HG02970 (cell line): ENCODE results near the gene SMARCC2.
"Not testable (repeated sequence)": the region's sequence is repeated elsewhere in the genome, so short reads cannot be mapped to it uniquely, and the experiment has no call there.

Experiments
- ATAC-seq: cut with Tn5 transposase; IDR thresholded peaks from one replicate; pipeline ENCODE4 v1.9.1; 2021; ENCODE audit warnings: mild to moderate bottlenecking, moderate library complexity, moderate number of reproducible peaks; ENCODE audit not compliant: unreplicated experiment, low FRiP score

The SMARCC2 gene

DNA sequence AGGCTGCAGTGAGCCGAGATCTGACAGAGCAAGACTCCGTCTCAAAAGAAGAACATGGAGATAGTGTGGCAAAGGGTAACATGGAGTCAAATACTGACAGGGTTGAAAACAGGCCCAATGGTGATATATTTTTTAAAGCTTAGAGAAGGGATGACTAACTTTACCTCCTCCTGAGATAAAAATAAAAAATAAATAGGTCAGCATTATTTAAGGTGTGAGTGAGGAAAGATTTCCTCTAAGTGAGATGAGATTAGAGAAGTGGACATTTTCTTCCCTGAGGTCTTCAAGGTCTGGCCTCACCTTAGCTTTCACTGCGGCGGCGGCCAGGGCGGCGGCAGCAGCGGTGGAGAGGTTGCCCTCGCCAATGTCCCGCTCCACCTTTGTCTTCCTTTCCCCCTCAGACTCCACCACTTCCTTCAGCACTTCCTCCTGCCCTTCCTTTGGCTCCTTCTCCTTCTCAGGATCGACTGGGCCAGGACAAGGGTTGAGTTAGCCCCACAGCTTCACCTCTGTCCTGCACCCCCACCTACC, 20.0 kb downstream of the SMARCC2 start:
- ATAC-seq: no peak

DNA sequence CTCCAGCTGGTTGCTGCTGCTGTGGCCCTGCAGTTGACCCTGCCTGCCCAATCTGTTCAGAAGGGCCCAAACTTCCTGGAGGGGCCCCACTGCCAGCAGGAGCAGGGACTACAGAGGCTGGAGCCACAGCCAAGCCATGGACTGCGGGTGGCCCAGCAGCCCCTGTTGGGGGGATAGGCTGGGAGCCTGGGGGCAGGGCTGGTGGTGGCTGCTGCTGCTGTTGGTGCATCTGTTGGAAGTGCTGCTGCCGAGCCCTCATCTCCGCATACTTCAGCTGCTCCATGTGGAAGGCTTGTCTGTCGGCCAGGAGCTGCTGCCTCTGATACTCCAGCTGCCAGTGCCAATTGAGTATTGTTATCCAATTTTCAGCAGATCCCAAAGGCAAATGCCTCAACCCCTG, 23.9 kb downstream of the SMARCC2 start:
- no peak for ATAC-seq

DNA sequence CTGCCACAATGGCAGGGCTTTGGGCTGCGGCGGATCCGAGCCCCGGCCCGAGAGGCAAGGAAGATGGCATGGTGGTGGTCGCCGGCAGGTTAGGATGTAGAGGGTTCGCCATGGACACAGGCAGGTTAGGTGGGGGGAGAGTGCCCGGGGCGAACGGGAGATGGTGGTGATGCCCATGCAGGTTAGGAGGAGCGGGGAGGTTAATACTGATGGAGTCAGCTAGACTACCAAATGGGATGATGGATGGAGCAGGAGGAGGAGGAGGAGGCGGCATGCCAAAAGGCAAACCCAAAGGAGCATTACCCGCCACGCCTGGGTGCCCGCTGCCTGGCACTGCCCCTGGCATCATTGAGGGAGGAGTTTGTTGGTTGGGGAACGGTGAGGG, 24.9 kb downstream of the SMARCC2 start:
- ATAC-seq: no peak

DNA sequence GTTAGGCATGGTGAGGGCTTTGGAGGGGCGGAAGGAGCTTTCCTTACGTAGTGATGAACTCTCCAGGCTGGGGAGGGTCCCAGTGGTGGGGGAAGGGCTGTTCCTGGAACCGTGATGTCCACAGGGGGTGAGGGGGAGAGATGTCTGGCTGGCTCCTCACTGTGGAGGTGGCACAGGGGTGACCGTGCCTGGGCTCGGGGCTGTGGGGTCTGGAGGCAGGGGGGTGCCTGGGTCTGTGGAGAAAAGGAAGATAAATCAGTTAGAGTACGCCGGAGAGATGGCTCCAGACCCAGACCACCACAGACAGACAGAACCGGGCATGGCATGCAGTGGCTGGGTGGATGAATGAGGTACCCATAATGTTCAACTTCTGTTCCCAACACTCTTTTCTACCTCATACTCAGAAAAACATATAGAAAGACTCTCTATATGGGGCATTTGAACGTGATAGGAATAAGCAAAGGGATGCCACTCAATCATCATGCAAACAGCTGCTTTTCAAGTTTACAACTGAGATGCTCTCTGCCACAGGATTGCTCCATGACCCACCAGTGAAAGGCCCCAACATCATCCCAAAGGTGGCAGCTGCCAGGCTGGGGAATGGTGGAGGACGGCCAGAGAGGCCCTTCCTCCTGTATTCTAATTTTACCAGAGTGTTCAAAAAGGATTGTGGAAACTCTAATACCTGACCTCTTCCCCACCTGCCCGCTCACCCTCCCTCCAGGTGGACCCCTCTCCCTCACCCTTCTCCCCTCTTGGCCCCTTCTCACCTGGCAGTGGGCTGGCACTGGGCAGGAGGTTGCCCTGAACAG, 25.5 kb downstream of the SMARCC2 start:
- no peak for ATAC-seq

DNA sequence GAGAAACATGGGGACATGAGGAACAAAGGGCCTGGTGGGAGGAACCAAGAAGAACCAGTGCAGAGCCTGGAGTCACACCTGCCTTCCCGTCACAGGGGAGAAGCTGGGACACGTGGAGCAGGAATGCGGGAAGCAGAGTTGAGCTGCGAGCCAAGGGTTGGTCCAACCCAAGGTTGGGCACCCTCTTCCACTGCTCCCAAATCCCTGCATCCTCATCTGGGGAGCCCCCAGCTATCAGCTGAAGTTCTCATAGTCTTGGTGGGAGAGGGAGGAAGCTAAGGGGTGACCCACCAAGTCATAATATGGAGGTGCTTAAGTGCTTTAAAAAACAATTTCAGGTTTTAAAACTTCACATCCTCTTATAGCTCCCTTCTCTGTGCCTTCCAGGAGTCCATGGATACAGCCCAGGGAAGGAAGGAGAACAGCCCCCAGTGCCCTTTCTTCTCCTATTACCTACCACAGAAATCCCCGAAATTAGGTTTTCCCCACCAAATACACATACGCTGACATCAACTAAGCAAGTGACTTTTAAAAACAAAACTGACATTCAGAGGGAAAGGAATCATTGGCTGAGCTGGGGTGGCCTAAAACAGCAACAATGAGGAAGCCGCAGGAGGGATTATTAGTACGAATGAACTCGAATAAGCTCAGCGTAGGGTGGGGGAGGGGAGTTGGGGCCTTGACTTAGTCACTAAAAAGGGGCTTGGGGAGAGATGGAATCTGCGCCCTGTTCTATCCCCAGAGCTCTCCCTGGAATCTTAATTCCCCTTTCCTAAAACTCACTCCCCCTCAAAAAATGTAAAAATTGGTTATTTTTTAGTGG, 26.6 kb downstream of the SMARCC2 start:
- ATAC-seq: no peak

DNA sequence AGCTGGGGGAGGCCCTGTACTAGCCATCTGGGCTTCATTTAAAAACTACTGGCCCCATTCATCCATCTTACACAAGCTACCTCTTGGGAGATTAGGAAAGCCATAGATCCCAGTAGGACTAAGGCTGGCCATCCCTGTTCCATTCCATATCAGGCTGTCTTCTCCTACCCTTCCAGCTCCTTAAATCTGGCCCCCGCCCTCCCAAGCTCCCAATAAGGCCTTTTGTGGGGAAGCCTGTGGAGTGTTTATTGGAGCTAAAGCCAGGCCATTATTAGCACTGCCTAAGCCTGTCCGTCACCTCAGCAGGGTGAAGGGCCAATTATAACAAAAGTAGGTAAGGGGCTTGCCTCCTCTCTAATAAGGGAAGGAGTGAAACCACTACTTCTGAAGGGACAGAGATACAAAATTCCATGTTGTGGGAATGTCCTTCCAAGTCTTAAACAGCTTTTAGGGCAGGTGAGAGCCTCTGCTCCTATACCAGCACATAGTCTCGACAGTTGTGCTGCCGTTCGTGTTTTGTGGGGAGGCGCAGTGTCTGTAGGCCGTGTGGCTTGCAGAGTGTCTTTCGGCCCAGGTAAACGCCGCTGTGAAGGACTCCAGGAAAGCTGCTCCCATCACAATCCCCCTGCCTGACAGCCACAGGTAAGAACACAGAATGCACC, 27.5 kb downstream of the SMARCC2 start:
- ATAC-seq: no peak

DNA sequence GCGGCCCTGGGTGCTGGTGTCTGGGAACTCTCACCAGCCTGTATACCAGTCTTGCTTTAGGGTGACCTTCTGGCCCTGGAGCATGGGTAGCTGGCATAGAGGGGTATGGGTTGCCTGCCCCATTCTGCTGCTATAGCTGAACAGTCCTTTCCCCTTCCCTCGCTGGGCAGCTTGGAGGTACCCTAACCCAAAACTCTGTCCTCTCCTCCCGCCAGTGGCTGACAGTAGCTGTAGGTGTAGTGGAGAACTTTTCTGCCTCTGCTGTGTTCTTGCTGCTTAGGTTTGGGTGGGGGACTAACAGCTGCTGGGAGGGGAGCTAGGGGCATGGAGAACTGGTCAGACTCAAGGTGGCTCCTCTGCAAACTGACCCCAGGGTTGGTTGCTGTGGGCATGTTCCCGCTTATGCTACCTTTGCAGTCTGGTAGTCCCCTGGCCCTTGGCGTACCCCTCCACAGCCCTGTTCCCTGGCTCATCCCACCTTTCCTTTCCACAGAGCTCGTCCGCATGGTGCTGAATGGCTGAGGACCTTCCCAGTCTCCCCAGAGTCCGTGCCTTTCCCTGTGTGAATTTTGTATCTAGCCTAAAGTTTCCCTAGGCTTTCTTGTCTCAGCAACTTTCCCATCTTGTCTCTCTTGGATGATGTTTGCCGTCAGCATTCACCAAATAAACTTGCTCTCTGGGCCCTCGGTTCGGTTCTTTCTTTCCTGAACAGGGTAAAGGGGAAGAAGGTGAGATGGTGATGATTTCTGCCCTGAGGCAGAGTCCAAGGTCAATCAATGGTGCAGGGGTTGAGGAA, 28.2 kb downstream of the SMARCC2 start:
- ATAC-seq: no peak

DNA sequence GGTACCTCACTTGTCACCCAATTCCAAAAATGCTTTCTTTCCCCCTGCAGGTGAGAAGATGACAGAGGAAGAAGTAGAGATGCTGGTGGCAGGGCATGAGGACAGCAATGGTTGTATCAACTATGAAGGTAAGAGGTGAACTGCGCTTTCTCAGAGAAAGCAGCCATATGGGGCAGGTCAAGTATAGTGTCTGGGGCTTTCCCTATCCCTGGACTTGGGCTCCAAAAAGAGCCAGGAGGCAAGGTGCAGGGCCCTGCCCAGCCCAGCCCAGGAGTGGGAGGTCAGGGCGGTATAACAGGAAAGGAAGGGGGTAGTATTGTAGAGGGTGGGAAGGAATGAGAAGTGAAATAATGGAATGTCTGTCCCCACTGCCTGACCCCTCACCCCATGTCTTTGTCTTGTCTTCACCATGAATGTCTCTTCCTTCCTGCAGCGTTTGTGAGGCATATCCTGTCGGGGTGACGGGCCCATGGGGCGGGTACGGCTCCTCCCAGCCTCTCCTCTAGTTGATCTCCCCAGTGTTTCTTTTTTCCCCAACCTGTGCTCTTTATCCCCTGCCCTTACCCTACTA, 29.0 kb downstream of the SMARCC2 start:
- ATAC-seq: no peak

DNA sequence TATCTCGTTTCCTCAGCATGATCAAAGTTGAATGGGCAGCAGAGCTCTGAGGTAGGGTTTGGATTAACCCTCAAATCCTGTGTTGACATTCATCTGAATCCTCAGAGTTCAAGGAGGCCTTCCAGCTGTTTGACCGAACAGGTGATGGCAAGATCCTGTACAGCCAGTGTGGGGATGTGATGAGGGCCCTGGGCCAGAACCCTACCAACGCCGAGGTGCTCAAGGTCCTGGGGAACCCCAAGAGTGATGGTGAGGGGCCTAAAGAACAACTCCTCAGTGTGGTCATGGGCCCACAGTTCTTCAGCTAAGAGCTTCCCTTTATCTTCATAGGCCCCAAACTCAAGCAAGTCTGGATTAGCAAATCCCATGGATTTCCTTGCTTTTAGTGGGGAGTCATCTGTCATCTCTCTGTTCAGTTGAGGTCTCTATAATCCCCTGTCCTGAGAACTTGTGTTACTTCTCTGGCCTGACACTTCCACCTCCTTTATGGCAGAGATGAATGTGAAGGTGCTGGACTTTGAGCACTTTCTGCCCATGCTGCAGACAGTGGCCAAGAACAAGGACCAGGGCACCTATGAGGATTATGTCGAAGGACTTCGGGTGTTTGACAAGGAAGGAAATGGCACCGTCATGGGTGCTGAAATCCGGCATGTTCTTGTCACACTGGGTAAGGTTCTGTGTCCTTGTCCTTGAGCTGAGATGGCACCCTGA, 29.6 kb downstream of the SMARCC2 start:
- no peak for ATAC-seq

DNA sequence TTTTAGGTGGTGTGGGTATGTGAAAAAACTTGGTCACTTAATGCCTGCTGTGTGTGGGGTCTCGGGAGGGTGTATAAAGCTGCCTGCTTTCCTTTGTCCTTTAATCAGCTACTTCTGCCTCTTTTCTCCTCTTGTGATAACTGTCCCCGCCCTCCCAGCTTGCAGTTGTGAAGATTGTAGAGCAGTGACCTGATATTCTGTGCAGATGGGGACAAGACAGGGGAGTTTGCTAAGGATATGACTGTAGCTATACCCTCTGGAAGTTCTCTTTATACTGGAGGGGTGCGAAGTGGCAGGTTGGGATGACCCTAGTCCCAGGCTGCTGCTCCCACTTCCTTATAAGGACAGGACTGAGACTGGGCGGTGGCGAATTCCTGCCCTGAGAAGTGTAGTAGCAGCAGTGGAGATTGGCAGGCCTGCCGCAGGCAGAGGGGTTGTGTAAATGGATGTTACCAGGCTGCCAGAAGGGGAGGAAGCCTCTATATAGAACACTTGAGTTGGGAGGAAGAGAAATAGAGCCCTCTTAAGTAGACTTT, 30.3 kb downstream of the SMARCC2 start:
- no peak for ATAC-seq

DNA sequence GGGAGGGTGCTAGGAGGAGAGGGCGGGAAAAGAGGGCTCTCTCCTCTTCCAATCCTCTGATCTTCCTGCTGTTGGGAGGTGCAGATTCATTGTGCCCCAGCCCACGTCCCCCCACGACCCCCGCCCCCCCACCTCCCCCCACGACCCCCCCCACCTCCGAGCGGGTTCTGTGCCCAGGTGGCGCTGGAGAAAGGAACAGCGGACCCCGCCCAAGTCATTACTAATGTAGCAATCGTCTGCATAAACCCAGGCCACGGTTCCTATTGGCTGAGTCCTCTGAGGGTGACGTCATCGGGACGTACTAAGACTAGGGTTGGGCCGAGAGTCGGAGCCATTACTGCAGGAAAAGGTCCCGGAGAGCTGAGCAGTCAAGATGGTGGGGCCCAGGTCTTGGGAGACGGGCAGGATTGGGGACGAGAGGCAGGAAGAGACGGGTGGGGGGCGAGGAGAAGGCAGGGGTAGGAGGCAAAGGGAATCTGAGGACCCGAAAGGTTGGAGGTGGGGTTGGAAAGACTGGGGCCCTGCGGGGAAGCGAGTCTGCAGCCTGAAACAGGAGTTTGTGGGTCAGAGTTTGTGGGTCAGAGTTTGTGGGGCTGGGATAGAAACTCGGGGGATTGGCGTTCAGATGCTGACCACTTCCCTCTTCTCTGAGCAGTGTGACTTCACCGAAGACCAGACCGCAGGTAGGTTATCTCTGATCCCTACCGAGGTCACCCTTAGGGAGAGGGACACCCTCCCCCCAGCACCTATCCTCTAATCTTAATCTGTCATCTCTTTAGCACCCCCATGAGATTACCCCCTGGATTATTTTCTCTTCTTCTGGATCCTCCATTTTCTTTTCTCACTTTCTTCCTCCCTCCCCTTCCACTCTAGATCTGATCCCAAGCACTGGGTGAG, 31.0 kb downstream of the SMARCC2 start, which contains the start of gene MYL6:
Gene MYL6, plus strand, starts transcription at position 331 of the 897 bp plus-strand sequence. Its CDS starts 43 bp downstream, at position 374.
- peak; percentile 77 for ATAC-seq

DNA sequence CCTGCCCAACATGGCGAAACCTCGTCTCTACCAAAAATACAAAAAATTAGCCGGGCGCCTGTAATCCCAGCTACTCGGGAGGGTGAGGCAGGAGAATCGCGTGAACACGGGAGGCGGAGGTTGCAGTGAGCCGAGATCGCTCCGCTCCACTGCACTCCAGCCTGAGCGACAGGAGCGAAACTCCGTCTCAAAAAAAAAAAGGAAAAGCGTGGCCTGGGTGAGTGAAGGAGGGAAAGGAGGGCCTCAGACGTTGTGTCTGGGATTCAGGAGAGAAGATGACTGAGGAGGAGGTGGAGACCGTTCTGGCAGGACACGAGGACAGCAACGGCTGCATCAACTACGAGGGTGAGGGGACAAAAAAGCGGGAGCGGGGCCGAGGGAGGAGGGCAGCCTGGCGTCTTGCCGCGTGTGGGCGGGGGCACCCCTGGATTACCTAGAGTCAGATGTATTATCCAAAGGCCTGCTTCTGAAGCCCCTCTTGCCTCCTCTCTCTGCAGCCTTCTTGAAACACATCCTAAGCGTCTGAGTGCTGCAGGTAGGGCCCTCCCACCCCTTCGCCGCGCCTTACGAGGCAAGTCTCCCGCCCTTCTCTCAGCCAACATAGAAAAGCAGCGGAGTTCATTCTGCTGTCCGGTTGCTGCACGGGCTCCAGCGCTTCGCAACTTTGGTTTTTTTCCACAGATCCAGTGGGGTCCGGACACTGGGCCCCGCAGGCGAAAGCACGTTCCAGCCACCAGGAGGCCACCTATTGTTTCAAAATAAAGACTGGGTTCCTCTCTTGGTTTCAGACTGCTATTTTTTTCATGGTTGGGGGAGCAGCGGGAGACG, 31.9 kb downstream of the SMARCC2 start:
- ATAC-seq: peak; percentile 16

DNA sequence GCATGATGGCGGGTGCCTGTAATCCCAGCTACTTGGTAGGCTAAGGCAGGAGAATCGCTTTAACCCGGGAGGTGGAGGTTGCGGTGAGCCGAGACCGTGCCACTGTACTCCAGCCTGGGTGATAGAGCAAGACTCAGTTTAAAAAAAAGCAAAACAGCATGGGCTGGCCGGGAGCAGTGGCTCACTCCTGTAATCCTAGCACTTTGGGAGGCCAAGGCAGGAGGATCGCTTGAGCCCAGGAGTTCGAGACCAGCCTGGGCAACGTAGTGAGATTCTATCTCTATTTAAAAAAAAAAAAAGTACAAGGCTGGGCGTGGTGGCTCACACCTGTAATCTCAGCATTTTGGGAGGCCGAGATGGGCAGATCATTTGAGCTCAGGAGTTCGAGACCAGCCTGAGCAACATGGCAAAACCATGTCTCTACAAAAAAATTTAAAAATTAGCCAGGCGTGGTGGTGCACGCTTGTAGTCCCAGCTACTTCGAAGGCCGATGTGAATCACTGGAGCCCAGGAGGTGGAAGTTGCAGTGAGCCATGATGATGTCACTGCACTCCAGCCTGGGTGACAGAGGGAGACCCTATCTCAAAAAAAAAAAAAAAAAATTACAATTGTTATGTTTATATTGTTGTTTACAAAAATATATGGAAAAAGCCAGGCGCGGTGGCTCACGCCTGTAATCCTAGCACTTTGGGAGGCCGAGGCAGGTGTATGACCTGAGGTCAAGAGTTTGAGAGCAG, 32.7 kb downstream of the SMARCC2 start:
- ATAC-seq: not testable (repeated sequence)

DNA sequence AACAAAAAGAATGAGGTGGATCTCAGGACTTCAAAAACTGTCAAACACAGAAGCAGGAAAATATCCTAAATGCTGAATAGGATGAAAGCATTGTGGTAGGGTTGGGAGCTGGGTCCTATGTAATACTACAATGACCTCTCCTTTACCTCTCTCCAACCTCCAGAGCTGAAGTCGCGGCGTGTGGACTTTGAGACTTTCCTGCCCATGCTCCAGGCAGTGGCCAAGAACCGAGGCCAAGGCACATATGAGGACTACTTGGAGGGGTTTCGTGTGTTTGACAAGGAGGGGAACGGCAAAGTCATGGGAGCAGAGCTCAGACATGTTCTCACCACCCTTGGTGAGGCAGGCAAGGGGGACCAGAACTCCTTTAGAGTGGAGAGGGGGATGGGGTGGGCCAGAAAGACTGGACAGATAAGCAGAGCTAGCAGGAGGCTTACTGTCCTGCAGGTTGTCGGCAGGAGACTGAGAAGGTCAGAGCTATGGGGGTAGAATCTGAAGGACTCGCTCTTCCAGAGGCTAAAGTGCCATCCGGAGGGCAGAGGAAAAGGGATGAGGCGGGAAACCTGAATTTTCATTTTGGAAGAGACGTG, 33.9 kb downstream of the SMARCC2 start:
- no peak for ATAC-seq

DNA sequence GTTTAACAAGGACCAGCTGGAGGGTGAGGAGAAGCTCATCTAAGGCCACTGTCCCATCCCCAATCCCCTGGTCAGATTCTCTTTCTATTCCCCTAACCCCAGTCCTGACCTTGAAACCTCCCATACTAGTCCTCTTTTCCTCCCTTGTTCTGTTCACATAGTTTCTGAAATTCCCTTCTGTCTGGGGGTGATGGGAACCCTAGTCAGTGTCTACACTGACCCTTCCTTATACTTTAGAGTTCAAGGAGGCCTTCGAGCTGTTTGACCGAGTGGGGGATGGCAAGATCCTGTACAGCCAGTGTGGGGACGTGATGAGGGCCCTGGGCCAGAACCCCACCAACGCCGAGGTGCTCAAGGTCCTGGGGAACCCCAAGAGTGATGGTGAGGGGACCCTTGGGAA, 34.5 kb downstream of the SMARCC2 start:
- ATAC-seq: no peak

DNA sequence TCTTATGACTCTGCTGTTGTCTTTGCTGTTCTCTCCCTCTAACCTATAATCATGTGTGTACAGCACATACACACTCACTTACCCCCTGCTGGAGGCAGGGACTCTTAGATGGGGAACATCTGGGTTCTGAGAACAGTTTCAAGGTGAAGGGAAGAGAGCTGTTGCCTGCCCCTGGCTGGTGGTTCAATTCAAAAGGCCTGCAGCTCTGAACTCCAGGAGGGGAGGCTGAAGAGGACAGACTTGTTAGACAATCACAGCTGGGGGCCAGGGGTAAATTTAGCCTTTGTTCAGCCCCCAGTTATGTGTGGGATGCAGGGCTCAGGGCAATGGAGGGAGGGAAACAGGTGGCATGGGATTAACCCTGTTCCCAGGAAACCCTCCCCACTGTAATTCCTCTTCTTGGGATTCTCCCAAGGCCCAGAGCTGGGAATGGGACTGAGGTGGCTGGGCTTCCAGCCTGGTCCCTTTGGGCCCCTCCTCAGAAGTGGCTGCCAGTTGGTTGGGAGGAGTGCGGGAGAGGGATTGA, 35.0 kb downstream of the SMARCC2 start:
- ATAC-seq: no peak
